ENCODE measurements around the gene NRG3. TPM values are rescaled to one million over a fixed set of nuclear protein-coding genes. Genes with fewer than 3 reads are reported as not detected.

Gene NRG3
- total and polyA plus RNA-seq, 2 donors (not counting 1 experiment from before 2014, with no cell fraction given), result 0.06 TPM; not detected in 1

- Histone ChIP-seq H3K27ac (ENCODE audit: low read length in 2 of 2) (no peak overlapping the region), H3K4me3 (ENCODE audit: control extremely low read depth in 1 of 5, extremely low read depth in 1 of 5, insufficient read depth in 1 of 5, low read depth in 2 of 5, low read length in 4 of 5) (no peak overlapping the region), H3K4me2 (replicated peaks; ENCODE audit: low read depth, low read length, poor library complexity, severe bottlenecking) (no peak overlapping the region), H3K27me3 (replicated peaks in 1 of 4; ENCODE audit: control extremely low read depth in 1 of 4, control insufficient read depth in 3 of 4, insufficient read depth in 4 of 4, low read length in 3 of 4) (no peaks in the 10 kb centered on the region), H2AFZ (ENCODE audit: insufficient read depth, low read depth, low read length, poor library complexity, severe bottlenecking) (no peak overlapping the region), H3K9ac (ENCODE audit: low read length) (no peak overlapping the region), H4K20me1 (ENCODE audit: control insufficient read depth, insufficient read depth, low read length, poor library complexity, severe bottlenecking) (no peaks in the 10 kb centered on the region), H3K4me1 (ENCODE audit: control insufficient read depth in 2 of 2, insufficient read depth in 2 of 2, low read length in 2 of 2) (no peaks in the 10 kb centered on the region), H3K79me2 (ENCODE audit: control insufficient read depth, insufficient read depth, low read length) (no peaks in the 10 kb centered on the region), H3K9me3 (ENCODE audit: control extremely low read depth in 1 of 3, control insufficient read depth in 2 of 3, insufficient read depth in 1 of 3, low read length in 2 of 3) (no peaks in the 10 kb centered on the region), H3K36me3 (replicated peaks in 1 of 2; ENCODE audit: control extremely low read depth in 1 of 2, control insufficient read depth in 1 of 2, extremely low read depth in 1 of 2, insufficient read depth in 2 of 2, low read length in 1 of 2) (no peaks in the 10 kb centered on the region)
- no peak overlapping the region for H3K4me3 Mint-ChIP-seq
- H3K9me3 Mint-ChIP-seq (ENCODE audit: insufficient read depth), result no peaks in the 10 kb centered on the region
- ChIA-PET POLR2A (no interaction called here), CTCF (no interaction called here)
- intact Hi-C loops (cut with micrococcal nuclease), result no loop called here
- no peak overlapping the region for H3K27ac Mint-ChIP-seq
- TF ChIP-seq CTCF (IDR thresholded peaks at IDR 0.05) (no peak), EZH2 (IDR thresholded peaks at IDR 0.05; ENCODE audit: borderline replicate concordance, insufficient read depth, low read depth, low read length, poor library complexity, severe bottlenecking) (no peak)
- no peak for ATAC-seq (ENCODE audit: low read depth)
- no peak for DNase-seq
- no peaks in the 10 kb centered on the region for H3K4me1 Mint-ChIP-seq
- WGBS (ENCODE audit: insufficient coverage), result 81% methylated on average over 2 of the region's 2 CpGs
- no peaks in the 10 kb centered on the region for H3K27me3 Mint-ChIP-seq
These were observed 316.7 kb downstream of the NRG3 start for GRCh38 chr10:82191653-82192052.

GRCh38 chr10:82192665-82193064 is 317.7 kb downstream of the NRG3 start:
- H3K4me3 Mint-ChIP-seq, result no peak overlapping the region
- no peak overlapping the region for H3K27ac Mint-ChIP-seq
- DNase-seq (no peak), ATAC-seq (ENCODE audit: low read depth) (no peak)
- no peak overlapping the region for H3K9ac ChIP-seq (ENCODE audit: low read length)
- intact Hi-C loops (cut with micrococcal nuclease), result no loop called here
- H3K27ac ChIP-seq (ENCODE audit: low read length in 2 of 2), result no peak overlapping the region
- no peak overlapping the region for H3K4me2 ChIP-seq (replicated peaks; ENCODE audit: low read depth, low read length, poor library complexity, severe bottlenecking)
- H3K4me1 ChIP-seq (ENCODE audit: control insufficient read depth in 2 of 2, insufficient read depth in 2 of 2, low read length in 2 of 2), result no peaks in the 10 kb centered on the region
- no peaks in the 10 kb centered on the region for H3K4me1 Mint-ChIP-seq
- POLR2A ChIA-PET, result no interaction called here
- H3K9me3 ChIP-seq (ENCODE audit: control extremely low read depth in 1 of 3, control insufficient read depth in 2 of 3, insufficient read depth in 1 of 3, low read length in 2 of 3), result no peaks in the 10 kb centered on the region
- no peaks in the 10 kb centered on the region for H3K79me2 ChIP-seq (ENCODE audit: control insufficient read depth, insufficient read depth, low read length)
- H3K36me3 ChIP-seq (replicated peaks in 1 of 2; ENCODE audit: control extremely low read depth in 1 of 2, control insufficient read depth in 1 of 2, extremely low read depth in 1 of 2, insufficient read depth in 2 of 2, low read length in 1 of 2), result no peaks in the 10 kb centered on the region
- no peaks in the 10 kb centered on the region for H4K20me1 ChIP-seq (ENCODE audit: control insufficient read depth, insufficient read depth, low read length, poor library complexity, severe bottlenecking)
- H3K4me3 ChIP-seq (ENCODE audit: control extremely low read depth in 1 of 5, extremely low read depth in 1 of 5, insufficient read depth in 1 of 5, low read depth in 2 of 5, low read length in 4 of 5), result no peak overlapping the region
- H3K27me3 Mint-ChIP-seq, result no peaks in the 10 kb centered on the region
- TF ChIP-seq EZH2 (IDR thresholded peaks at IDR 0.05; ENCODE audit: borderline replicate concordance, insufficient read depth, low read depth, low read length, poor library complexity, severe bottlenecking) (no peak), CTCF (IDR thresholded peaks at IDR 0.05) (no peak)
- no peaks in the 10 kb centered on the region for H3K9me3 Mint-ChIP-seq (ENCODE audit: insufficient read depth)
- no CpG with 5 or more reads among the region's 2 CpGs for WGBS (ENCODE audit: insufficient coverage)
- no peak overlapping the region for H2AFZ ChIP-seq (ENCODE audit: insufficient read depth, low read depth, low read length, poor library complexity, severe bottlenecking)
- H3K27me3 ChIP-seq (replicated peaks in 1 of 4; ENCODE audit: control extremely low read depth in 1 of 4, control insufficient read depth in 3 of 4, insufficient read depth in 4 of 4, low read length in 3 of 4), result no peaks in the 10 kb centered on the region
- CTCF ChIA-PET, result no interaction called here
